MM.1S (cell line): Measurements from ENCODE around the gene DRG1.

Experiments
- DNase-seq: peaks from one replicate; pipeline ENCODE4 v3.0.0-alpha.2; 2015
- H2AFZ ChIP-seq: fragments of 300-600 bp; sonication (generic); 2 replicates; pipeline ENCODE4 v1.6.0; 2016; ENCODE audit warnings: antibody characterized with exemption, low read length
- H3F3A ChIP-seq: fragments of 300-600 bp; sonication (generic); 2 replicates; pipeline ENCODE4 v1.6.1; 2016; ENCODE audit warnings: mild to moderate bottlenecking, antibody characterized with exemption, low read length, moderate library complexity, mixed read lengths; ENCODE audit not compliant: insufficient read depth
- H3K27ac ChIP-seq: fragments of 300-600 bp; sonication (generic); 2 replicates; pipeline ENCODE4 v1.5.1; 2016; ENCODE audit warnings: mild to moderate bottlenecking, low read length
- H3K27me3 ChIP-seq: fragments of 300-600 bp; sonication (generic); replicated peaks from 2 replicates; pipeline ENCODE4 v1.6.0; 2016; ENCODE audit warnings: low read length; ENCODE audit not compliant: insufficient read depth
- H3K36me3 ChIP-seq: fragments of 300-600 bp; sonication (generic); replicated peaks from 2 replicates; pipeline ENCODE4 v1.6.1; 2016; ENCODE audit warnings: mild to moderate bottlenecking, low read length, mixed read lengths; ENCODE audit not compliant: insufficient read depth
- H3K4me1 ChIP-seq: fragments of 300-600 bp; sonication (generic); 2 replicates; pipeline ENCODE4 v1.6.1; 2016; ENCODE audit warnings: low read length, mixed read lengths
- H3K4me2 ChIP-seq: fragments of 300-600 bp; sonication (generic); 2 replicates; pipeline ENCODE4 v1.6.0; 2016; ENCODE audit warnings: low read depth, low read length
- H3K4me3 ChIP-seq: fragments of 300-600 bp; sonication (generic); 2 replicates; pipeline ENCODE4 v1.5.1; 2016; ENCODE audit warnings: low read length, mixed read lengths
- H3K79me2 ChIP-seq: fragments of 300-600 bp; sonication (generic); 2 replicates; pipeline ENCODE4 v1.6.1; 2016; ENCODE audit warnings: mixed run types, low read length, mixed read lengths
- H3K9ac ChIP-seq: fragments of 300-600 bp; sonication (generic); 2 replicates; pipeline ENCODE4 v1.6.1; 2016; ENCODE audit warnings: low read length, mixed read lengths
- H3K9me2 ChIP-seq: fragments of 300-600 bp; sonication (generic); replicated peaks from 2 replicates; pipeline ENCODE4 v1.6.1; 2016; ENCODE audit warnings: mild to moderate bottlenecking, low read length, mixed read lengths; ENCODE audit not compliant: insufficient read depth
- H3K9me3 ChIP-seq: fragments of 300-600 bp; sonication (generic); replicated peaks from 2 replicates; pipeline ENCODE4 v1.6.1; 2016; ENCODE audit warnings: mild to moderate bottlenecking, low read length, mixed read lengths; ENCODE audit not compliant: insufficient read depth
- H4K20me1 ChIP-seq: fragments of 300-600 bp; sonication (generic); 2 replicates; pipeline ENCODE4 v1.6.1; 2016; ENCODE audit warnings: mild to moderate bottlenecking, low read length, moderate library complexity, mixed read lengths; ENCODE audit not compliant: insufficient read depth
- CTCF ChIP-seq: fragments of 300-600 bp; sonication (generic); IDR thresholded peaks from 2 replicates; pipeline ENCODE4 v1.5.1; 2016; ENCODE audit warnings: antibody characterized with exemption, low read length, mixed read lengths
- EZH2 ChIP-seq: fragments of 300-600 bp; sonication (generic); optimal IDR thresholded peaks from 2 replicates; pipeline ENCODE3; 2017; ENCODE audit warnings: low read depth, mild to moderate bottlenecking, antibody characterized with exemption, low read length, mixed read lengths
- EZH2phosphoT487 ChIP-seq: fragments of 300-600 bp; sonication (generic); IDR thresholded peaks from 2 replicates; pipeline ENCODE4 v1.6.1; 2018; ENCODE audit warnings: antibody characterized with exemption, low read length

DRG1 gene

GRCh38 chr22:31363885-31364465 lies 35.4 kb upstream of the DRG1 start:
- Histone ChIP-seq H3K4me2 (no peak overlapping the region), H3F3A (no peaks in the 10 kb centered on the region), H3K4me1 (no peaks in the 10 kb centered on the region), H2AFZ (no peak overlapping the region), H3K79me2 (no peaks in the 10 kb centered on the region), H3K4me3 (no peak overlapping the region), H3K27ac (no peak overlapping the region), H3K9me2 (no peaks in the 10 kb centered on the region), H3K27me3 (no peaks in the 10 kb centered on the region), H3K9me3 (no peaks in the 10 kb centered on the region), H3K36me3 (no peaks in the 10 kb centered on the region), H3K9ac (no peak overlapping the region), H4K20me1 (no peaks in the 10 kb centered on the region)
- no peak for DNase-seq
- TF ChIP-seq EZH2, result no peak
- TF ChIP-seq EZH2phosphoT487, result no peak
- TF ChIP-seq CTCF, result no peak

- no peaks in the 10 kb centered on the region for H3K4me1 ChIP-seq
- no peak overlapping the region for H3K9ac ChIP-seq
- TF ChIP-seq EZH2phosphoT487 (no peak), EZH2 (no peak), CTCF (no peak)
- H3K9me3 ChIP-seq, result no peaks in the 10 kb centered on the region
- H3K36me3 ChIP-seq, result no peaks in the 10 kb centered on the region
- H3K4me3 ChIP-seq, result no peak overlapping the region
- H3F3A ChIP-seq, result no peaks in the 10 kb centered on the region
- H3K27me3 ChIP-seq, result no peaks in the 10 kb centered on the region
- no peak overlapping the region for H3K27ac ChIP-seq
- no peaks in the 10 kb centered on the region for H3K9me2 ChIP-seq
- no peak overlapping the region for H3K4me2 ChIP-seq
- no peak overlapping the region for H2AFZ ChIP-seq
- H4K20me1 ChIP-seq, result no peaks in the 10 kb centered on the region
- H3K79me2 ChIP-seq, result no peaks in the 10 kb centered on the region
- no peak for DNase-seq
Measured at GRCh38 chr22:31367426-31367825, 32.0 kb upstream of the DRG1 start.

- H3K9me2 ChIP-seq, result no peaks in the 10 kb centered on the region
- no peak overlapping the region for H3K27ac ChIP-seq
- no peak overlapping the region for H3K9ac ChIP-seq
- no peaks in the 10 kb centered on the region for H4K20me1 ChIP-seq
- no peak overlapping the region for H2AFZ ChIP-seq
- no peaks in the 10 kb centered on the region for H3K9me3 ChIP-seq
- no peaks in the 10 kb centered on the region for H3K36me3 ChIP-seq
- no peaks in the 10 kb centered on the region for H3K27me3 ChIP-seq
- DNase-seq, result no peak
- no peak overlapping the region for H3K4me3 ChIP-seq
- H3K4me1 ChIP-seq, result 0 out of 2 replicates have a peak, but pooled peaks cover 4% of the 10 kb centered on the region
- H3K4me2 ChIP-seq, result no peak overlapping the region
- H3K79me2 ChIP-seq, result no peaks in the 10 kb centered on the region
- no peak for TF ChIP-seq EZH2
- TF ChIP-seq EZH2phosphoT487, result no peak
- no peak for TF ChIP-seq CTCF
- no peaks in the 10 kb centered on the region for H3F3A ChIP-seq
Measured at GRCh38 chr22:31377612-31378011, 21.8 kb upstream of the DRG1 start.
